Right kidney (tissue), 9 donors: ENCODE measurements around the gene HIVEP3.
A peak's percentile ranks its signal among the peaks of the same experiment; 100 is the strongest.
"Not testable (repeated sequence)": the region's sequence is repeated elsewhere in the genome, so short reads cannot be mapped to it uniquely, and the experiment has no call there.

Source experiments
- DNase-seq: peaks from one replicate; pipeline ENCODE4 v3.0.0-alpha.2; 2016
- long read RNA-seq, 8 donors: transcript quantifications; one replicate each; lab custom pipeline, GENCODE V29; 2026

HIVEP3 gene
- long read RNA-seq, donor 1, result 0 reads
- long read RNA-seq, donor 2, partial matches to known transcripts, result 0 of 1 reads
- long read RNA-seq, donor 2, other reads (novel, unspliced or antisense), result 0 of 1 reads
- long read RNA-seq, donor 3, result 0 reads
- long read RNA-seq, donor 4, result 0 reads
- long read RNA-seq, donor 5, result 0 reads
- long read RNA-seq, donor 6, partial matches to known transcripts, result 0 of 1 reads
- long read RNA-seq, donor 6, other reads (novel, unspliced or antisense), result 0 of 1 reads
- long read RNA-seq, donor 7, result 0 reads
- long read RNA-seq, donor 8, result 0 reads

DNA sequence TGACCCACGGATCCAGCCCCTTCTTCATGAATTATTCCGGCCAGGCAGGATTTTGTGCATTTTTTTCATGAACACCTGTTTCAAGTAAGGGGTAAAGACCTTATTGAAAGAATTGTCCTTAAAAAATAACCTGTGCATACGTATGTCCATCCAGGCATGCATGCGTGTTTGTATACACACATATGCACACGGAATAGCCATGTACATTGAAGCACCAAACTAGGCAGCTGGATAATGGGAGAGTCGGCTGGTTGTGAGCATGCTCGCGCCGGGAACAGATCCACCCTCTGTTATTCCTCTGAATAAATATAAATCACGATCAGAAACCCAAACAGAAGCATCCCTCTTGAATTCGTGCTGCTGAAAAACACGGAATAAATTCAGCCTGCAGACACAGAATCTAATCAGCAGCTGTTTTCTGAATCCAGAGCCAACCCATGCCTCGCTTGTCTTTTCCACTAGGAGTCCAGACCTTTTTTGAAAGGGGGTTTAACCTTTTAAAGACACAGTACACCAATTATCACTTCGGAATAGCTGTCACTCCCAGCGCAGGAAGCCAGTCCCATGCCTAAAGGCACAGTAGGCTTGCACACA, at the start of gene HIVEP3:
Gene HIVEP3 (minus strand): TSS at position 473 of the 594 bp plus-strand sequence.
- no peak for DNase-seq

- DNase-seq, result no peak
Observed at GRCh38 chr1:41964400-41964799, 45.7 kb upstream of the HIVEP3 start.

DNA sequence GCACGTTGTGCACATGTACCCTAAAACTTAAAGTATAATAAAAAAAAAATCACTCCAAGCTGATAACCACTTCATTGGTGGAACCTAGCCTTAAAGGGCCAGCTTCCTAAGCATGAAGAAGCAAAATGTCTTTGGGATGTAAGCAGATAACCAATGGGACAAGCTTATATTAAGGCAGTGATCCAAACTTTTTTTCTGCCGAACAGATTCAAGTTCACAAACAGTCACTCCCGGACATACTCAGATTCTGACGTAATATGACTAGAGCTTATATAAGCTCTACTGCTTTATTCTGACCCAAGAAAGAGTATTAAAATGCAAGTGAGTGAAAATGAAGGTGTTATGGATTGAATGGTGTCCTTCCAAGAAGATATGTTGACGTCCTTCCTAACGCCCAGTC, 44.9 kb upstream of the HIVEP3 start:
- no peak for DNase-seq

DNA sequence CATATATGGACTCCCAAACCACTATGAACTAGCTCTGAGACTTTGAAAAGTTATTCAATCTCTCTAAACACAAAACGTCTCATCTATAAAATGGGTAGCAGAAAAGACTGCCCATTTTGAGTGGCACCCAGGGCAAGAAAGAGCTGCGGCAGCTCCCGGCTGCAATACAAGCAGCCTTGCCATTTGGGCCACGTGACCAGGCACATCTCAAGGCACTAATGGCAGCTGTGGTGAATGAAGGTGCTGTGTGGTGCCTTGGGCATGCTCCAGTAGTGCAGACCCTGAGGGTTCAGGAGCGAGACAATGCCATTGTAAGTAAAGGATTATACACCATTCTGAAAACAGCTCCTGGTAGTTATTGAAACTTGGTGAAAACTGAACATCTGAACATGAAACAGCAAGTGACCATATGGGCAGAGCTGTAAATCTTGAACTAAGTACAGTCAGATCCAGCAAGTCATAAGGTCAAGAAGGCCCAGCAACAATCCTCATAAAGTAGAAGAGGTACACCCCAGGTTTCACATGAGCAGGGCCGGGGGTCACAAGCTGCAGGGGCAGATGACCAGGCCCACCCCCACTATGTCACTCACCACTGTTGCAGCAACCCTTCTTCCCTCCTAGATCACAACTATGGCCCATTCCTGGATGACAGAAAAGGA, 39.4 kb upstream of the HIVEP3 start:
- no peak for DNase-seq

- DNase-seq, result no peak
Observed at GRCh38 chr1:41957568-41957967, 38.8 kb upstream of the HIVEP3 start.

DNA sequence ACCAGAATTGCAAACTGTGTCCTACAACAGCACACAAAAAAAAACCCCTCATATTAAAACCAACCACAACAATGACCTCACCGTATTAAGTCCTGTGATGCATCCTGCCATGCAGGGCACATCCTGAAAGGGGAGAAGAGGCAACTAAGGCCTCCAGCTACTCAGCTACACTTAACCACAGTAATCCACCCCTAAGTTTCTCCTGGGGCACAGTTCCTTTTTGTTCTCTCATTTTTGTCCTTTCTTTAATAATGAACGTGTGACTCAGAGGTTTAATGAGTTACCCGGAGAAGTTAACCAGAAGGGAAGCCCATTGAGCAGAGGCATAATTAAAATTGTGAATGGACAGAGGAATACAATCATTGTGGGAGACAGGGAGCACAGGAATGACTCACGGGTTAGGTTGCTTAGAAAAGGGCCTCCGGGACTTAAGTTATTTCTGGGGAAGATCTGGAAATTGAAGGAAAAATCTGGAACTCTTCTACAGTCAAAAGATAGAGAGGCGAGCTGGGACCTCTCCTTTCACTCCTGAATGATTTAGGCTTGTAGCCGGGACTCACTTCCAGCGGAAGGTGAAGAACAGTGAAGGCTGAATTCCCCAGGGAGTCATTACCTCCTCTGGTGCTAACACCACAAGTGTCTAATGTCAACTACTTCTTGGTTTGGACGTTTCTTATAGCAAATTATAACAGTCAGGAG, 36.9 kb upstream of the HIVEP3 start:
- DNase-seq, result peak; percentile 21

- DNase-seq, result no peak
Observed at GRCh38 chr1:41954533-41954944, 35.8 kb upstream of the HIVEP3 start.

GRCh38 chr1:41953291-41953690, 34.6 kb upstream of the HIVEP3 start:
- DNase-seq, result no peak

GRCh38 chr1:41952208-41952607, 33.5 kb upstream of the HIVEP3 start:
- DNase-seq, result no peak

DNA sequence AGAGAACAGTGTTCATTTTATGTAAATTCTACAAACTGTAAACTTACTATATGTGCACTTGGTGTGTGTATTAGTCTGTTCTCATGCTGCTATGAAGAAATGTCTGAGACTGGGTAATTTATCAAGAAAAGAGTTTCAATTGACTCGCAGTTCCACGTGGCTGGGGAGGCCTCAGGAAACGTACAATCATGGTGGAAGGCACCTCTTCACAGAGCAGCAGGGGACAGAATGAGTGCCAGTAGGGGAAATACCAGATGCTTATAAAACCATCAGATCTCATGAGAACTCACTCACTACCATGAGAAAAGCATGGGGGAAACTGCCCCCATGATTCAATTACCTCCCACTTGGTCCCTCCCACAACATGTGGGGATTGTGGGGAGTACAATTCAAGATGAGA, 32.8 kb upstream of the HIVEP3 start:
- DNase-seq, result not testable (repeated sequence)

- DNase-seq, result no peak
Observed at GRCh38 chr1:41950820-41951219, 32.1 kb upstream of the HIVEP3 start.

DNA sequence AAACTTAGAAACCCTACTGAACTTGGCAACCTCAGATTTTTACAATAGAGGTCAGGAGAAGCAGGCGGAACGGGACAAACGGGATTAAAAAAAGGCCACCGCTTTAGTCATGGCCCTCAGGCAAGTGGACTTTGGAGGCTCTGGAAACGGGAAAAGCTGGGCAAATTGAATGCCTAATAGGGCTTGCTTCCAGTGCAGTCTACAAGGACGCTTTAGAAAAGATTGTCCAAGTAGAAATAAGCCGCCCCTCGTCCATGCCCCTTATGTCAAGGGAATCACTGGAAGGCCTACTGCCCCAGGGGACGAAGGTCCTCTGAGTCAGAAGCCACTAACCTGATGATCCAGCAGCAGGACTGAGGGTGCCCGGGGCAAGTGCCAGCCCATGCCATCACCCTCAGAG, 27.2 kb upstream of the HIVEP3 start:
- not testable (repeated sequence) for DNase-seq

DNA sequence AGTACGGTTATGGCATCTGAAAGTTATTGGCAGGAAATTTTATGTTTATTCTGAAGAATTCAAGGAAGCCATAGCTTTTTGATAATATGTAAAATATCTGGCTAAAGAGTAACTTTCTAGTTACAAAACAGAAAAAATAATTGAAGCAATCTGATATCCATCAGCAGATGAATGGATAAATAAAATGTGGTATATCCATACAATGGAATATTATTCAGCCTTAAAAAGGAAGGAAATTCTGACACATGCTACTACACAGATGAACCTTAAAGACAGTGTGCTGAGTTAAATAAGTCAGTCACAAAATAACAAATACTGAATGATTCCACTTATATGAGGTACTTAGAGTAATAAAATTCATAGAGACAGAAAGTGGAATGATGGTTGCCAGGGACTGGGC, 25.0 kb upstream of the HIVEP3 start:
- DNase-seq, result no peak

DNA sequence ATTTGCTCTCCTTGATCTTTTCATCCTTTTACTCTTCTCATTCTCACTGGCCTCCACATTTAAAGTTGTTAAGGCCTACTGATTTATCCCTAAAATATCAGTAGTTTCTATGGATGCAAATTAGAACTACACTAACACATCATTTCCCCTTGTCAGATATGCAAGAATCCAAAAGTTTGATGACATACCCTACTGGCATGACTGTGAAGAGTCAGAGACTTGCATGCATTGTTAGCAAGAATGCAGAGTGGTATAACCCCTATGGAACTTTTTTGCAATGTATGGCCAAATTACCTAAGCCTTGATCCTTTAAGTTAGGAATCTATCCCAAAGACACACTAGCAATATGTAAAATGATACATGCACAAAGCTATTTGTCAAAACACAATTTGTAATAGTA, 23.6 kb upstream of the HIVEP3 start:
- no peak for DNase-seq

- no peak for DNase-seq
Observed at GRCh38 chr1:41941381-41941780, 22.7 kb upstream of the HIVEP3 start.

DNA sequence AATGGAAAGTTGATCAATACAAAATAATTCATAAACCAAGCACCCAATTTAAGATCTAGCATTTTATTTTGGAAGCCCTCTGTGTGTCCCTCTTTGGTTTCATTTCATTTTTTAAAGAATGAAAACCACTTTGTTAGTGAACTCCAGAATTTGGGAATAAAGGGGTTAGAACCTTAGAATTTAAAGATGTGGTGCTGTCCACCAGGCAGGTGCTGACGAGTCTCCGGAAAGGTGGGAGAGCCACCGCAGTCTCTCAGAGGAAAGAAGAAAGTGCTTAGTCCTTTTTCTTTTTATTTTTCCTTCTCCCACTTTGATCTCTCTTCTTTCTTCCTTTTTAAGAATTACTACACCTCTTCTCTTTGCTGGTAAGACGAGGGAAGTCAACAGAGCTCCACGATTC, 20.5 kb upstream of the HIVEP3 start:
- DNase-seq, result no peak

- no peak for DNase-seq
Observed at GRCh38 chr1:41936107-41936506, 17.4 kb upstream of the HIVEP3 start.

GRCh38 chr1:41935226-41935625, 16.5 kb upstream of the HIVEP3 start:
- no peak for DNase-seq

- DNase-seq, result no peak
Observed at GRCh38 chr1:41933106-41933505, 14.4 kb upstream of the HIVEP3 start.

GRCh38 chr1:41931578-41931977, 12.9 kb upstream of the HIVEP3 start:
- DNase-seq, result no peak

- no peak for DNase-seq
Observed at GRCh38 chr1:41927118-41927517, 8.4 kb upstream of the HIVEP3 start.

DNA sequence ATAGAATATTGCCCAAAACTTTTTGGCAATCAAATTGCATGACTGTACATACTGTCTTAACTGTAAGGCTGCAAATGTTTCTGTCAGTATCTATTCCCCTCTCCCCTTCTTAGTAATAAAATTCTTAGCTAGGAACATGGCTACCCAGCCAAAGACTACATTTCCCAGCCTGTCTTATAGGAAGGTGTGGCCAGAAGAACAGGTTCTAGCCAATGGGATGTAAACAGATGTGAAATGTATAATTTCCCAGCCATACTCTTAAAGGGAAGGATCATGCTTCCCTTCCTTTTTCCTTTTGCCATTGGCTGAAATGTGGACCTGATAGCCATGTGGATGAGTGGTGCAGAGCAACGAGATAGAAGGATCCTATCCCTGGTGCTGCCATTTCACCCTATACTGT, 7.0 kb upstream of the HIVEP3 start:
- no peak for DNase-seq

DNA sequence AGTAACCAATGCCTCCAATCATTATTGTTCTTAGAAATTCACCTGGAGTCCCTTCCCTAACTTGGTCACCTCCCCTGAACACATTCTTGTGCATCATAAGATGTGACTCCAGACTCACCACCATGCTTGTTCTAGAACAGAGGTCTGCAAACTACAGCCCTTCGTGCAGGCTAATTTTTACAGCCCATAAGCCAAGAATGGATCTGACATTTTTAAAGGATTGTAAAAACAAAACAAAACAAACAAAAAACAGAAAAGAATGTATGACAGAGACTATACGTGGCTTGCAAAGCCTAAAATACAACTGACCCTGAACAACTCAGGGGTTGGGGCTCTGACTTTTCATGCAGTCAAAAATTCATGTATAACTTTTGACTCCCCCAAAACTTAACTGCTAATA, 6.2 kb upstream of the HIVEP3 start:
- DNase-seq, result no peak
